ENCODE results near the gene TAF3.

TAF3 gene

GRCh38 chr10:7942316-7942715, 124.0 kb downstream of the TAF3 start:
- DNase-seq = no peak

GRCh38 chr10:7942859-7943258, 124.6 kb downstream of the TAF3 start:
- DNase-seq = no peak

DNA sequence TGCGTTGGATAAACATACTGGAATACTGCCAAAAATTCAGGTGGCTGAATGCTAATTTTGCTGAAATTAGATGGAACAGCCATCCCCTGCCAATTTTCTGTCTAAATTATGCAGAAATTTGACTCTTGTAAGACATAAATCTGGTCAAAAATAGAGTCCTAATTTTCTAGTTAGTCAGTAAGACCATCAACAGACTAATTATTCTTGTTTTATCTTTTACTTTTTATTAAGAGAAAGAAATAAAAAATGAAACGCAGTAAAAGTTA, 125.8 kb downstream of the TAF3 start:
- peak in 1 of 2 experiments; percentile 48 for DNase-seq

DNA sequence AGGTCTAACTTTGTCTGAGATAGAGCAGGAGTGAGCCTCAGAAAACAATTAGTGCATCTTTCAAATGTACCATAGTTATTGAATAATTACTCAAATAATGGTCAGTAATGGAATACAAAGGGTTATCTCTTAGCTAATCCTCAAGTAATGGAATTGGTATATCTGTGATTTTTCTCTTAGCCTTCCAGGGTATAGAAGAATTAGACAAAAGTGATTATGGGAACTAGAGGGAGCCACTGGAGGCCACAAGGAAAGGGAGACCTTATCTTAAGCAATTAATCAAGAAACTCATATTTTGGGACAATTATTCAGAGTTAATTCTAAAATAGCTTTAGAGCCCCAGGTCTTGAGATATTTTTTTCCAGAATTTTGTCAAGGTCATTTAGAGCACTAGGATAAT, 126.2 kb downstream of the TAF3 start:
- no peak for DNase-seq

- DNase-seq = no peak
Observed at GRCh38 chr10:7945034-7945433, 126.7 kb downstream of the TAF3 start.

DNA sequence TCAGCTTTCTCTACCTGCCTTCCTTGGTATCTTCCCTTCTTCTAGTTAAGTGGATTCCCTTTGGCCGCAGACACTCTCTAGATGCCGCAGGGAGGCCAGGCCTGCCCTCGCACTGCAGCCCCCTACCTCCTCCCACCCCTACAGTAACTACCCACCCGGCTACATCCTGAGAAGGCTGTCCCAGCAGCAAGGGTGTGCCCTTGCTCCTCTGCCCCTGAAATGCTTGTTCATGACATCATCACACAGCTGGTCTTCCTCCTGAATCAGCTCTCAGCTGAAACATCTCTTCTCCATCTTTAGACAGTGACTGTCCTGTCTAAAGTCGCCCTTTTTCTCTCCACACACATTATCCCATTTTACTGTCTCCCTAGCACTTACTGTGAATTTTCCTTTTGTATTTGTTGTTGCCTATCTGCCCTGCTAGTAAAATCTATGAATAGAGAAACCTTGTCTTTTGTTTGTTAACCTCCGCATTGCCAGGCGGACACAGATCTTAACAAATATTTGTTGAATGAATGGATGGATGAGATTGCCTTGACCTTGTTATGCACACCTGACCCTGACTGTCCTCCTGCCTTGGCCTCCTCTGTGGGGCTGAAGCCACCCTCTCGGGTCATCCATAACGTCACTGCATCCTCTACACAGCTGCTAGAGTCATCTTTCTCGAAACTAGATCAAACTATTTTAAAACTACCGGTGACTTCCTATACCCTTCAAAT, 127.3 kb downstream of the TAF3 start:
- no peak for DNase-seq

GRCh38 chr10:7948371-7949000, 130.2 kb downstream of the TAF3 start:
- no peak for DNase-seq

GRCh38 chr10:7950981-7951847, 132.9 kb downstream of the TAF3 start:
- DNase-seq = no peak

GRCh38 chr10:7952266-7952665, 134.0 kb downstream of the TAF3 start:
- DNase-seq = no peak

DNA sequence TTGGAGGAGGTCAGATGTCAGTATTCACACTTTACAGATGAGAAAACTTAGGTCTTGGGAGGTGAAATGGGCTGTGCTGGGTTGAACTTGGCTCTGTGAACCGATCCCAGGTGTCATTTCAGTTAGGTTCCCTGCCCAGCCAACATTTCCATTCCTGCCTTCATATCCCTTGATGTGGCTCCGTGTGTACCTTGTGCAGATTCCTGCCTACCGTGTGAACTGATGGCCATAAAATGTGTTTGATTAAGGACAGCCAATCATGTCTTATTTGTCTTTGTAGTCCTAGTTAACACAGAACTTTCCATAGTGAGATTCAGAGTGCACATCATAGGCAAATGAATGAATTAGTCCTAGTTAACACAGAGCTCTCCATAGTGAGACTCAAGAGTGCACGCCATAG, 135.1 kb downstream of the TAF3 start:
- no peak for DNase-seq

DNA sequence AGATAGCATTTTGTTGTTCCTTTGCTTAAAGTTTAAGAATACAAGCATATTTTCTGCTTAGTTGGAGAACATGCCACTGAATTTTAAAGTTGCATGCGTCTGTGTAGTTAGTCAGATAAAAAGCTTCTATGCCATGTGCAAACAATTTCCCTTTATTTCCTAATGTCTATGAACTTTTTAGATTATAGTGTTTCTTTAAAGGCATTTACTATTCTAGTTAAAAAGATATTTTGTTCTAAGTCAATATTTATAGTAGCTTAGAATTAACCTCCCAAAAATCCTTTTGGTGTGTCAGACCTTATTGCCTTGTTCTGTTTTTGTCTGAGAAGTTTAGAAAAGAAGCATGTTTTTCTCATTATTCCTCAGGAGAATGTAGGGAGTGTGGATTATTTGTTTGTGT, 137.1 kb downstream of the TAF3 start:
- no peak for DNase-seq

DNA sequence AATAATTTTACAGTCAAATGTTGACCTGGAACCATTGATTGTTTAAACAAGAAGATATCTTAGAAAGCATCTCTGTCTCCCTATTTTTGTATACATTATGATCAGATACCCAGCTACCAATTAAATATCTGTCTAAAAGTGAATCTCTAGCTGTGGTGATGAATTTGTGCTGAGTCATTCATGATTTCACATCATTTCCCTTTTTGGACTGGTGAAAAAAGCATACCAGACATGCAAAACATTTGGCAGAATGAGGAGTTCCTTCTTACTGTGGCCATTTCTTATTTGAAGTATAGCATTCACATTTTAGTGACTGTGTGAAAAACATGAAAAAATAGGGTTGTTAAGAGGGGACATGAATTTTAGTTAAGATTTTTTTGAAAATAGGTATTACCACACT, 138.2 kb downstream of the TAF3 start:
- DNase-seq = peak in 1 of 2 experiments; percentile 33

- no peak for DNase-seq
Observed at GRCh38 chr10:7957591-7957990, 139.3 kb downstream of the TAF3 start.

GRCh38 chr10:7958442-7958841, 140.1 kb downstream of the TAF3 start:
- no peak for DNase-seq

DNA sequence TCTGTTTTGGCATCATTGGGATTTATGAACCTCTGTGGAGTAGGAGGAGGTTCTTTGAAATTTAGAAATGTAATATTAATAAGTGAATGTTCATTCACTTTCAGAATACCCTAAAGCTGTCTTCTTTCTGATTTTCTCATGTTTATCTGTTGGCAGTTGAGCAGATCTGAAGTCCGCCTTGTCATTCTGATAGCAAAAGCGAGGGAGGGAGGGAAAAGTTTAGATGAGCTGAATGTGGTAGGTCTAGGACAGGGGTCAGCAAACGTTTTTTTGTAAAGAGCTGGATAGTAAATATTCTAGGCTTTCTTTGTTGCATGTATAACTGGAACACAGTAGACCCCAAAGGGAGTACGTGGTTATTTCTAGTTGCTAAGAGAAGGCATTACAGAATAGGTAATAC, 141.8 kb downstream of the TAF3 start:
- no peak for DNase-seq

DNA sequence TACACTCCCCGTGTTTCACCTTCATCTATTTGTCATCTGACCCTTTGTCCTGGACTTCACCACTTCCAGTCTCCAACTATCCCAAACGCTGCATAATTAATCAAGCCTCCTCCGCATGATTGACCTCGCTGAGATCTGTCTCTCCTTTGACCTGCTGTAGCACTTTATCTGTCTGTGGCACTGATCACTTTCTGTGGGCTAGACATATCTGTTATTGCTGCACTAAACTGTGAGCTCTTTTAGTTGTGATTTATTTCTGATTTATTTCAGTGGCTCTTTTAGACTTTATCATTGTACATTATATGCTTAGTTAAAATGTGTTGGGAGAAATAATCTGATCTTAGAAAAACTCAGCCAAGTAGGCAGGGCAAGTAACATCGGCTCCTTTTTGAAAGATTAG, 144.3 kb downstream of the TAF3 start:
- DNase-seq = no peak

- DNase-seq = no peak
Observed at GRCh38 chr10:7965457-7965856, 147.2 kb downstream of the TAF3 start.

DNA sequence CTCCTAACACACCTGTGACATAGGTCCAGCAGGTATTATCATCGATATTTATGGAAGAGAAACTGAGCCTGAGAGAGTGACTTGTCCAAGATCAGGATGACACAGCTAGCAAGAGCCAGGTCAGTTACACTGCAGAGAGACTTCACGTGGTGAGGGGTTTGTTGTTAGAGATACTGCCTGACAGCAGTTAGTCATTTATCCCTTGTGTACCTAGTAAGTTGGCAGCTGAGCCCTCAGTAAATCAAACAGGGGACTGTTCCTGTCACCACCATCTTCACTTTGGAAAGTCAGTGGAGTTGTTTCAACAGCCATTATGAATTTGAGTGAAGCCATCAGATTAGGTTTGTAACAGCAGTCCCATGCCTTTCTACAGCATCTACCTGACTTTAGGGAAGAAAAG, 148.7 kb downstream of the TAF3 start:
- no peak for DNase-seq

GRCh38 chr10:7968510-7969112, 150.3 kb downstream of the TAF3 start:
- no peak for DNase-seq

GRCh38 chr10:7969623-7970022, 151.3 kb downstream of the TAF3 start:
- DNase-seq = no peak

- no peak for DNase-seq
Observed at GRCh38 chr10:7971949-7972348, 153.6 kb downstream of the TAF3 start.

DNA sequence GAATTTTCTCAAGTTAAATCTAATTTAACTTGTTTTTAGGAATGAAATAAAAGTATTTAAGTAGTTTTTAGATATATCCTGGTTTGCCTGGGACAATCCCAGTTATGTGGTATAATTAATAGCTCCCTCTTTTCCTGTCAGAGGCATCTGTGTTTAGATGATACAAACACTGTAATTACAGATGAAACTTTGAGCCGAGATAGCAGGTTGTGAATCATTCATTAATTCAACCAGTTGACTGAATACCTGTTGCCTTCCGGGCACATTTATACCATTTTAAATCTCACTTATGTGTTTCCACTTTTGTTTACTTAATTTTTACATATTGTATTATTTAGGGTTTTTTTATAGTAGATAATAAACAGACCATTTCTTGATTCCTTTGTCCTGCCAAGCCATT, 154.1 kb downstream of the TAF3 start:
- DNase-seq = no peak

DNA sequence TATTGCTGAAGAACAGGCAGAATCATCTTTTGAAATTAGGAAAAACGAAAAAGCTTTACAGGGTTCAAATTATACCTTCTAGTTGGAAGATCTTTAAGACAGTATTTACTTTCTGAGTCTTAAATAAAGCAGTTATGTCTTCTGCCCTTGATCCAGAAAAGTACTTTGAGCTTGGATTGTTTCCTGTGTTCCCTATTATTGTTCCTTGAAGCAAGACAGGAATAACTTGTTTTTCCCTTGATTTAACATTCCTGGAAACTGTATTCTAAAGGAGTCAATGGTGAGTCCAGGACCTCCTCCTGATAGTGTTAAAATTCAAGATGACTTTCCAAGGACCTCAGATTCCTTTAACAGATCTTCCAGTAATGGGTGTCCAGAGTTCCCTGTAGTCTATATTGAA, 161.9 kb downstream of the TAF3 start:
- no peak for DNase-seq

DNA sequence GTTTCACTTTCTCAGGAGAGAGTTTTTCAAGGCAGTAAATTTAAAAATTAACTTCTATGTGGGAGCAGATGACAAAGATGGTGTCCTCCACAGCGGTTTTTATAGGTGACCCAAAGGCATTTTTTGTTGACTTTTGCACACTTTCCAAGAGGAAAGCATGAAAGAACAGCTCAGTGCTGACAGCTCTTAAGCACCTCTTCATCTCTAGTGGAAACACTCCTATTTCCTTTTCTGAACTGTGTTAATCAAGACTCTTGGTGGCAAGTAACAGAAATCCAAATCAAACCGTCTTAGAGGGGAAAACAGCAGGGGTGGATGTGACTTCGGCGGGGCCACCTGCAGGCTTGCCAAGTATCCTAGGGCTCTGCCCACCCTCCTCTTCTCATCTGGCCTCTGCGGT, 164.4 kb downstream of the TAF3 start:
- DNase-seq = no peak

Measured in NCI-H2081 (cell line).